Activated naive CD8-positive, alpha-beta T cell treated with anti-CD3 and anti-CD28 coated beads for 36 hours (primary cell): ENCODE data around the gene OTOGL. TPM values are rescaled to one million over a fixed set of nuclear protein-coding genes. Genes with fewer than 3 reads are reported as not detected.

Experiments used
- DNase-seq: peaks from one replicate; pipeline ENCODE4 v3.0.0; 2021
- H3K27ac Mint-ChIP-seq: one replicate; pipeline ENCODE4 v1.8.0; 2022; ENCODE audit warnings: mild to moderate bottlenecking, moderate library complexity, mixed read lengths
- H3K27me3 Mint-ChIP-seq: one replicate; pipeline ENCODE4 v1.8.0; 2022; ENCODE audit warnings: mild to moderate bottlenecking, mixed read lengths
- H3K36me3 Mint-ChIP-seq: one replicate; pipeline ENCODE4 v1.8.0; 2021; ENCODE audit warnings: mild to moderate bottlenecking, mixed read lengths
- H3K4me1 Mint-ChIP-seq: one replicate; pipeline ENCODE4 v1.8.0; 2021; ENCODE audit warnings: mixed read lengths
- H3K4me3 Mint-ChIP-seq: one replicate; pipeline ENCODE4 v1.8.0; 2022; ENCODE audit warnings: mild to moderate bottlenecking, moderate library complexity, mixed read lengths
- H3K9me3 Mint-ChIP-seq: one replicate; pipeline ENCODE4 v1.8.0; 2022; ENCODE audit warnings: mixed read lengths
- total RNA-seq, 2 experiments: library from RNA; stranded (reverse); gene quantifications; one replicate each; pipeline ENCODE4 v1.2.3, GENCODE V29; 2021

The OTOGL gene
- total RNA-seq, 2 experiments from 2014 or later, result not detected

- Mint-ChIP-seq H3K4me3 (no peak overlapping the region), H3K4me1 (no peaks in the 10 kb centered on the region)
Observed at GRCh38 chr12:80260269-80260668, 160.9 kb downstream of the OTOGL start.

GRCh38 chr12:80261403-80261802 lies 162.1 kb downstream of the OTOGL start:
- Mint-ChIP-seq H3K4me1 (no peaks in the 10 kb centered on the region), H3K27me3 (peaks cover 13% of the 10 kb centered on the region), H3K36me3 (no peaks in the 10 kb centered on the region), H3K27ac (no peak overlapping the region), H3K4me3 (no peak overlapping the region), H3K9me3 (no peaks in the 10 kb centered on the region)
- DNase-seq, result no peak

More at GRCh38 chr12:80260269-80260668, 160.9 kb downstream of the OTOGL start:
- no peak for DNase-seq
- no peaks in the 10 kb centered on the region for H3K9me3 Mint-ChIP-seq
- peaks cover 13% of the 10 kb centered on the region for H3K27me3 Mint-ChIP-seq
- no peak overlapping the region for H3K27ac Mint-ChIP-seq
- H3K36me3 Mint-ChIP-seq, result no peaks in the 10 kb centered on the region

- no peaks in the 10 kb centered on the region for H3K4me1 Mint-ChIP-seq
- DNase-seq, result no peak
- no peaks in the 10 kb centered on the region for H3K9me3 Mint-ChIP-seq
- no peak overlapping the region for H3K4me3 Mint-ChIP-seq
- H3K27ac Mint-ChIP-seq, result no peak overlapping the region
- no peaks in the 10 kb centered on the region for H3K36me3 Mint-ChIP-seq
- peaks cover 8% of the 10 kb centered on the region for H3K27me3 Mint-ChIP-seq
Observed at GRCh38 chr12:80262346-80262745, 163.0 kb downstream of the OTOGL start.

GRCh38 chr12:80262771-80263170 lies 163.4 kb downstream of the OTOGL start:
- no peak for DNase-seq
- H3K4me1 Mint-ChIP-seq, result no peaks in the 10 kb centered on the region
- no peaks in the 10 kb centered on the region for H3K36me3 Mint-ChIP-seq
- H3K27me3 Mint-ChIP-seq, result peaks cover 5% of the 10 kb centered on the region
- no peaks in the 10 kb centered on the region for H3K9me3 Mint-ChIP-seq
- no peak overlapping the region for H3K27ac Mint-ChIP-seq
- H3K4me3 Mint-ChIP-seq, result no peak overlapping the region

- no peaks in the 10 kb centered on the region for H3K9me3 Mint-ChIP-seq
- no peaks in the 10 kb centered on the region for H3K4me1 Mint-ChIP-seq
- H3K4me3 Mint-ChIP-seq, result no peak overlapping the region
- peaks cover 5% of the 10 kb centered on the region for H3K27me3 Mint-ChIP-seq
- H3K27ac Mint-ChIP-seq, result no peak overlapping the region
- DNase-seq, result no peak
- H3K36me3 Mint-ChIP-seq, result no peaks in the 10 kb centered on the region
Observed at GRCh38 chr12:80264386-80264785, 165.0 kb downstream of the OTOGL start.

- no peaks in the 10 kb centered on the region for H3K4me1 Mint-ChIP-seq
Observed at GRCh38 chr12:80264891-80265290, 165.6 kb downstream of the OTOGL start.

GRCh38 chr12:80268924-80269749 lies 169.8 kb downstream of the OTOGL start:
- no peaks in the 10 kb centered on the region for H3K4me1 Mint-ChIP-seq
- H3K4me3 Mint-ChIP-seq, result no peak overlapping the region
- DNase-seq, result no peak
- no peaks in the 10 kb centered on the region for H3K27me3 Mint-ChIP-seq
- no peaks in the 10 kb centered on the region for H3K9me3 Mint-ChIP-seq
- H3K36me3 Mint-ChIP-seq, result no peaks in the 10 kb centered on the region
- H3K27ac Mint-ChIP-seq, result no peak overlapping the region

More at GRCh38 chr12:80264891-80265290, 165.6 kb downstream of the OTOGL start:
- Mint-ChIP-seq H3K9me3 (no peaks in the 10 kb centered on the region), H3K4me3 (no peak overlapping the region), H3K36me3 (no peaks in the 10 kb centered on the region), H3K27ac (no peak overlapping the region), H3K27me3 (peaks cover 5% of the 10 kb centered on the region)
- no peak for DNase-seq

GRCh38 chr12:80269803-80270552 lies 170.6 kb downstream of the OTOGL start:
- no peak for DNase-seq

GRCh38 chr12:80271780-80272179 lies 172.4 kb downstream of the OTOGL start:
- Mint-ChIP-seq H3K4me1 (no peaks in the 10 kb centered on the region), H3K4me3 (no peak overlapping the region), H3K9me3 (no peaks in the 10 kb centered on the region), H3K27ac (no peak overlapping the region), H3K27me3 (no peaks in the 10 kb centered on the region), H3K36me3 (no peaks in the 10 kb centered on the region)
- DNase-seq, result no peak

More at GRCh38 chr12:80269803-80270552, 170.6 kb downstream of the OTOGL start:
- Mint-ChIP-seq H3K27me3 (no peaks in the 10 kb centered on the region), H3K4me3 (no peak overlapping the region), H3K9me3 (no peaks in the 10 kb centered on the region), H3K36me3 (no peaks in the 10 kb centered on the region), H3K4me1 (no peaks in the 10 kb centered on the region), H3K27ac (no peak overlapping the region)

- Mint-ChIP-seq H3K27ac (no peak overlapping the region), H3K36me3 (no peaks in the 10 kb centered on the region), H3K27me3 (no peaks in the 10 kb centered on the region), H3K9me3 (no peaks in the 10 kb centered on the region), H3K4me3 (no peak overlapping the region), H3K4me1 (no peaks in the 10 kb centered on the region)
- no peak for DNase-seq
Observed at GRCh38 chr12:80272387-80272915, 173.1 kb downstream of the OTOGL start.

GRCh38 chr12:80273144-80273543 lies 173.8 kb downstream of the OTOGL start:
- Mint-ChIP-seq H3K27me3 (no peaks in the 10 kb centered on the region), H3K4me1 (no peaks in the 10 kb centered on the region), H3K36me3 (no peaks in the 10 kb centered on the region), H3K27ac (no peak overlapping the region), H3K9me3 (no peaks in the 10 kb centered on the region), H3K4me3 (no peak overlapping the region)
- DNase-seq, result no peak

- no peak overlapping the region for H3K4me3 Mint-ChIP-seq
- no peak overlapping the region for H3K27ac Mint-ChIP-seq
Observed at GRCh38 chr12:80277732-80278131, 178.4 kb downstream of the OTOGL start.

GRCh38 chr12:80282226-80282625 lies 182.9 kb downstream of the OTOGL start:
- no peak overlapping the region for H3K4me3 Mint-ChIP-seq
- H3K27ac Mint-ChIP-seq, result no peak overlapping the region
- peaks cover 10% of the 10 kb centered on the region for H3K9me3 Mint-ChIP-seq
- no peaks in the 10 kb centered on the region for H3K36me3 Mint-ChIP-seq
- H3K4me1 Mint-ChIP-seq, result no peaks in the 10 kb centered on the region
- no peaks in the 10 kb centered on the region for H3K27me3 Mint-ChIP-seq
- DNase-seq, result no peak

More at GRCh38 chr12:80277732-80278131, 178.4 kb downstream of the OTOGL start:
- H3K4me1 Mint-ChIP-seq, result no peaks in the 10 kb centered on the region
- no peaks in the 10 kb centered on the region for H3K36me3 Mint-ChIP-seq
- no peak for DNase-seq
- H3K9me3 Mint-ChIP-seq, result peaks cover 10% of the 10 kb centered on the region
- no peaks in the 10 kb centered on the region for H3K27me3 Mint-ChIP-seq

- H3K27me3 Mint-ChIP-seq, result no peaks in the 10 kb centered on the region
- no peaks in the 10 kb centered on the region for H3K36me3 Mint-ChIP-seq
- H3K4me1 Mint-ChIP-seq, result no peaks in the 10 kb centered on the region
- no peak overlapping the region for H3K4me3 Mint-ChIP-seq
- DNase-seq, result no peak
- H3K27ac Mint-ChIP-seq, result no peak overlapping the region
- H3K9me3 Mint-ChIP-seq, result peaks cover 10% of the 10 kb centered on the region
Observed at GRCh38 chr12:80282761-80283160, 183.4 kb downstream of the OTOGL start.

GRCh38 chr12:80291108-80291754 lies 191.9 kb downstream of the OTOGL start:
- Mint-ChIP-seq H3K4me1 (no peaks in the 10 kb centered on the region), H3K9me3 (no peaks in the 10 kb centered on the region), H3K4me3 (no peak overlapping the region), H3K27ac (no peak overlapping the region), H3K27me3 (no peaks in the 10 kb centered on the region), H3K36me3 (no peaks in the 10 kb centered on the region)
- DNase-seq, result no peak
